Bronchial epithelial cell (primary cell): ENCODE data around the gene HOXB7. TPM values are rescaled to one million over a fixed set of nuclear protein-coding genes. Genes with fewer than 3 reads are reported as not detected.
A peak's percentile ranks its signal among the peaks of the same experiment; 100 is the strongest.

ENCODE experiments used
- DNase-seq: peaks from one replicate; pipeline ENCODE4 v3.0.0-alpha.2; 2010; ENCODE audit warnings: low read depth
- FAIRE-seq: peaks from 2 replicates; lab custom pipeline; 2011; peaks lifted over from hg19 to GRCh38; lab: Jason Lieb, UNC
- H3K27me3 ChIP-seq: 2 replicates; pipeline ENCODE4 v1.5.1; 2011; ENCODE audit warnings: low read length; ENCODE audit not compliant: control insufficient read depth, insufficient read depth
- H3K36me3 ChIP-seq: 2 replicates; pipeline ENCODE4 v1.5.1; 2011; ENCODE audit warnings: low read length; ENCODE audit not compliant: control insufficient read depth, insufficient read depth
- H3K4me3 ChIP-seq: 2 replicates; pipeline ENCODE4 v1.5.1; 2011; ENCODE audit warnings: mild to moderate bottlenecking, low read depth, low read length, control low read depth
- CTCF ChIP-seq: IDR thresholded peaks from 2 replicates; pipeline ENCODE4 v1.5.1; 2011; ENCODE audit warnings: mild to moderate bottlenecking, moderate library complexity, low read length, control low read depth, inconsistent platforms; ENCODE audit not compliant: insufficient read depth, severe bottlenecking
- total RNA-seq: library from RNA; depleted of rRNA; stranded (reverse); fragments of >200 nt; gene quantifications from 2 replicates; pipeline ENCODE4 v1.2.1, GENCODE V29; 2014

The HOXB7 gene
- total RNA-seq, 1 donor from 2014 or later, result not detected

- H3K36me3 ChIP-seq, result no peaks in the 10 kb centered on the region
Observed at GRCh38 chr17:48624544-48625494, 14.0 kb upstream of the HOXB7 start.

GRCh38 chr17:48624118-48624517 lies 13.3 kb upstream of the HOXB7 start:
- TF ChIP-seq CTCF, result no peak
- Histone ChIP-seq H3K27me3 (peaks cover 91% of the 10 kb centered on the region), H3K36me3 (no peaks in the 10 kb centered on the region), H3K4me3 (no peak overlapping the region)
- DNase-seq (no peak), FAIRE-seq (no peak)

More at GRCh38 chr17:48624544-48625494, 14.0 kb upstream of the HOXB7 start:
- Histone ChIP-seq H3K27me3 (peaks cover 90% of the 10 kb centered on the region), H3K4me3 (no peak overlapping the region)
- FAIRE-seq, result no peak
- DNase-seq, result no peak
- no peak for TF ChIP-seq CTCF

GRCh38 chr17:48623583-48623982 lies 12.8 kb upstream of the HOXB7 start:
- H3K36me3 ChIP-seq, result no peaks in the 10 kb centered on the region
- FAIRE-seq (peak; percentile 66), DNase-seq (no peak)
- peaks cover 90% of the 10 kb centered on the region for H3K27me3 ChIP-seq
- no peak overlapping the region for H3K4me3 ChIP-seq
- TF ChIP-seq CTCF, result no peak

GRCh38 chr17:48622857-48623256 lies 12.0 kb upstream of the HOXB7 start:
- no peak for DNase-seq
- Histone ChIP-seq H3K36me3 (no peaks in the 10 kb centered on the region), H3K27me3 (peaks cover 88% of the 10 kb centered on the region), H3K4me3 (no peak overlapping the region)
- no peak for TF ChIP-seq CTCF
- no peak for FAIRE-seq

GRCh38 chr17:48621410-48622392 lies 10.9 kb upstream of the HOXB7 start:
- no peak for DNase-seq

More at GRCh38 chr17:48621410-48622392, 10.9 kb upstream of the HOXB7 start:
- H3K36me3 ChIP-seq, result no peaks in the 10 kb centered on the region
- no peak overlapping the region for H3K4me3 ChIP-seq
- FAIRE-seq, result no peak
- H3K27me3 ChIP-seq, result peaks cover 85% of the 10 kb centered on the region
- no peak for TF ChIP-seq CTCF
